IPS DF 6.9 (cell line): ENCODE data around the gene CER1.

Source experiments
- DNase-seq: peaks from one replicate; pipeline ENCODE4 v3.0.0-alpha.2; 2013; ENCODE audit warnings: low read depth, low spot score
- H3K27ac ChIP-seq: one replicate; pipeline ENCODE4 v1.5.1; 2013; ENCODE audit warnings: low read length, control low read depth
- H3K27me3 ChIP-seq: 2 replicates; pipeline ENCODE4 v1.6.1; 2013; ENCODE audit warnings: mild to moderate bottlenecking, low read length; ENCODE audit not compliant: control insufficient read depth, insufficient read depth
- H3K36me3 ChIP-seq: 2 replicates; pipeline ENCODE4 v1.6.1; 2013; ENCODE audit warnings: low read length; ENCODE audit not compliant: control insufficient read depth, insufficient read depth
- H3K4me1 ChIP-seq: 2 replicates; pipeline ENCODE4 v1.6.1; 2013; ENCODE audit warnings: low read length; ENCODE audit not compliant: control insufficient read depth, insufficient read depth
- H3K4me3 ChIP-seq: 2 replicates; pipeline ENCODE4 v1.5.1; 2013; ENCODE audit warnings: mild to moderate bottlenecking, low read length
- H3K9me3 ChIP-seq: 2 replicates; pipeline ENCODE4 v1.6.1; 2013; ENCODE audit warnings: low read length, inconsistent platforms; ENCODE audit not compliant: control insufficient read depth, insufficient read depth
- WGBS: extraction: QIAGEN DNeasy Blood & Tissue Kit; methylation state at CpG from one replicate; pipeline ENCODE4 v1.1.7; 2013; ENCODE audit warnings: mixed read lengths, missing lambda C conversion rate; ENCODE audit not compliant: insufficient read length, insufficient coverage; 5-methylcytosine and 5-hydroxymethylcytosine counted together

CER1 gene

DNA sequence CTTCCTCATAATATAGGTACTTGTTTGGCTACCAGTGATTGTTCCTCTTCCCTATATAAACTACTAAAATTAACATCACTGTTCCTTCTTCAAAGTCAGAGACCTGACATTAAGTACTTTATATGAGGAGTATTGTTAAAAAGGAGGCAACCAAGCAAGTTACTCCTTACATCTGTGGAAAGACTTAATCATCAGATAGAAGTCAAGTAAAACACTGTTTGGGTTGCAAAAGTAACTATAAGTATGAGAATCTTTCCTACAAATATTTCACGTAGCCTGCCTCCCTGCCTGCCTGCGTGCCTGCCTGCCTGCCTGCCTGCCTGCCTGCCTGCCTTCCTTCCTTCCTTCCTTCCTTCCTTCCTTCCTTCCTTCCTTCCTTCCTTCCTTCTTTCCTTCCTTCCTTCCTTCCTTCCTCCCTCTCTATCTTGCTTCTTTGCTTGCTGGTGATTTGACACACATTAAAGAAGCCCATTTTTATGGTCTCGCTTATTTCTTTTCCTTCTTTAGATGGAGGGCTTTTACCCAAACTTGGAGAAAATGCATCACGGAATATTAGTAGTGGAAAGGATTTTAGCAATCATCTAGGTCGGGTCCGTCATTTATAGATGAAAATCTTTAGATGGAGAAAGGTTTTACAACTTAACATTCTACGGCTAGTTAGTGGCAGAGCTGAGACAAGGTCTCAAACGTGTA lies 3.2 kb downstream of the CER1 start:
- no peak overlapping the region for H3K27ac ChIP-seq
- H3K27me3 ChIP-seq: peaks cover 12% of the 10 kb centered on the region
- no peak overlapping the region for H3K4me3 ChIP-seq
- H3K9me3 ChIP-seq: no peaks in the 10 kb centered on the region
- DNase-seq: no peak
- WGBS: no CpG with 5 or more reads among the region's 8 CpGs
- H3K4me1 ChIP-seq: peaks cover 4% of the 10 kb centered on the region; the same call in 1 of the 2 replicates
- no peaks in the 10 kb centered on the region for H3K36me3 ChIP-seq

DNA sequence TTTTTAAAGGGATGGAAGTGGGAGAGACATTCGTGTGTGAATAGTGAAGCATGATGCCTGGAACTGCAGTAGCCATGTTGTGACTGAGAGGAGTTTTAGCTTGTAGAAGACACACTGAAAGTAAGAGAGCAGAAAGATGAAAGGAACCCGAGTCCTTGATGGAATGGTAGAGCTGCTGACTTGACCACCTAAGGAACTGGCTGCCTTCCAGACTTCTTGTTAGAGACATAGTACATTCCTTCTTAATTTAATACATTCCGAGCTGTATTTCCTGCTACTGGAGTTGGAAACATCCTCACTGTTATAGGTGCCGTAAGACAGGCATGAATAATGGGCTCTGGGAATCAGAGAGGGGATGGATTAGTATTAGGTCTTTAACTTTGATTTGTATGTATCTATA lies 7.4 kb downstream of the CER1 start:
- H3K27me3 ChIP-seq: no peaks in the 10 kb centered on the region
- no CpG with 5 or more reads among the region's 4 CpGs for WGBS
- DNase-seq: no peak
- no peaks in the 10 kb centered on the region for H3K4me1 ChIP-seq
- H3K36me3 ChIP-seq: no peaks in the 10 kb centered on the region
- H3K9me3 ChIP-seq: no peaks in the 10 kb centered on the region
- H3K4me3 ChIP-seq: no peak overlapping the region
- no peak overlapping the region for H3K27ac ChIP-seq

DNA sequence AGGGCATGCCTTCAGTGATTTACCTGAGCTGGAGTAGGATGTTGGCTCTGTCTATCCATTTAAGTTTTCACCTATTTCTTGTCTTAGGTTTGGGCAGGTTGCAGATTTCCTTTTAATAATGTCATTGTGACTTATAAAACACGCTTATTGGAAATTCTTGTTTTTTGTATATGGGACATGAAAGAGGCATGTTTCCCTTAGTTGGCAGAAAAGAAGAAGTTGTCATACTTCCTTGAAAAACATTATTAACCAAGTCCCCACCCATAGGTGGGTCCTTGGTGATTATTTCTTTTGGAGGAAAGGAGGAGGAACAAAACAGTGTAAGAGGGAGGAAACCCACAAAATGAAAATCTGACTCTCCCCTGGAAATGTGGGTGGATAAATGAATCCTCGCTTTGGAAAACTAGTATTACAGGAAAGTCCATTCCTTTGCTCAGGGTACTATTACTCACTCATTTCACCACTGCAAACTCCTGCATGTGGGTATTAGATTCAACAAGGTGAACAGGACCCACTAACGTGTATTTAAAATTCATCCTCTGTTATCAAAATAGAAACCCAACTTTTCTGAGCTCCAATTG lies 9.3 kb downstream of the CER1 start:
- Histone ChIP-seq H3K9me3 (no peaks in the 10 kb centered on the region), H3K27ac (no peak overlapping the region), H3K36me3 (no peaks in the 10 kb centered on the region), H3K4me1 (no peaks in the 10 kb centered on the region), H3K27me3 (no peaks in the 10 kb centered on the region), H3K4me3 (no peak overlapping the region)
- no CpG with 5 or more reads among the region's 3 CpGs for WGBS
- DNase-seq: no peak

GRCh38 chr9:14710804-14711203 lies 11.7 kb downstream of the CER1 start:
- DNase-seq: no peak
- Histone ChIP-seq H3K4me3 (no peak overlapping the region), H3K27ac (no peak overlapping the region), H3K27me3 (no peaks in the 10 kb centered on the region), H3K4me1 (no peaks in the 10 kb centered on the region), H3K9me3 (no peaks in the 10 kb centered on the region), H3K36me3 (no peaks in the 10 kb centered on the region)

DNA sequence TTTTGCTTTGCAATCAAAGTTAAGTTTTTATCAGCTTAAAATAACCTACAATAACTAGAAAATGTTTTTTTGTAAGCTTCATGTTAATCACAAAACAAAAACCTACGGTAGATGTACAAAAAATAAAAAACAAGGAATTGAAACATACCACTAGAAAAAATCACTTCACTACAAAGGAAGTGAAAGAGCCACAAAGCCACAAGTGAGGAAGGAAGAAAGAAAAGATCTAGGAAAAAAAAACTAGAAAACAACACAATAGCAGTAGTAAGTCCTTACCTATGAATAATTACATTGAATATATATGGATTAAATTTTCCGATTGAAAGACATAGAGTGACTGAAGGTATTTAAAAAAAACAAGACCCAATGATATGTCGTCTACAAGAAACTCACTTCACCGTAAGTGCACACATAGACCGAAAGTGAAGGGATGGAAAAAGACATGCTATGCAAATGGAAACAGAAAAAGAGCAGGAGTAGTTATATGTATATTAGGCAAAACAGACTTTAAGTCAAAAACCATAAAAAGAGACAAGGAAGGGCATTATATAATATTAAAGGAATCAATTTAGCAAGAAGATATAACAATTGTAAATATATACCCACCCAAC lies 15.9 kb downstream of the CER1 start:
- no CpG with 5 or more reads among the region's 5 CpGs for WGBS
- Histone ChIP-seq H3K9me3 (no peaks in the 10 kb centered on the region), H3K4me3 (no peak overlapping the region), H3K27ac (no peak overlapping the region), H3K27me3 (no peaks in the 10 kb centered on the region), H3K4me1 (0 out of 2 replicates have a peak, but pooled peaks cover 2% of the 10 kb centered on the region), H3K36me3 (no peaks in the 10 kb centered on the region)
- no peak for DNase-seq

DNA sequence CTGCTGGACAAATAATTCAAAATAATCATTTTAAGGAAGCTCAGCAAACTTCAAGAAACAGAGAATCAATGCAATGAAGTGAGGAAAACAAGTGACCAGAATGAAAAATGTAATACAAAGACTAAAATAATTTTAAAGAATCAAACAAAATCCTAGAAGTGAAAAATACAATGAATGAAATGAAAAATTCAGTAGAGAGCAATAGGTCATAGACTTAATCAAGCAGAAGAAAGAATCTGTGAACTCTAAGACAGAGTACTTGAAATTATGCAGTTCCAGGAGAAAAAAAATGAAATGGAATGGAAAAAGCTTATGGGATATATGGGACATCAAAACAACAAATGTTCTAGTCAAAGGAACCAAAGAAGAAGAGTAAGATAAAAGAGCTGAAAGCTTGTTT lies 17.5 kb downstream of the CER1 start:
- Histone ChIP-seq H3K9me3 (no peaks in the 10 kb centered on the region), H3K27ac (no peak overlapping the region), H3K27me3 (no peaks in the 10 kb centered on the region), H3K36me3 (no peaks in the 10 kb centered on the region), H3K4me3 (no peak overlapping the region), H3K4me1 (0 out of 2 replicates have a peak, but pooled peaks cover 2% of the 10 kb centered on the region)
- no peak for DNase-seq

DNA sequence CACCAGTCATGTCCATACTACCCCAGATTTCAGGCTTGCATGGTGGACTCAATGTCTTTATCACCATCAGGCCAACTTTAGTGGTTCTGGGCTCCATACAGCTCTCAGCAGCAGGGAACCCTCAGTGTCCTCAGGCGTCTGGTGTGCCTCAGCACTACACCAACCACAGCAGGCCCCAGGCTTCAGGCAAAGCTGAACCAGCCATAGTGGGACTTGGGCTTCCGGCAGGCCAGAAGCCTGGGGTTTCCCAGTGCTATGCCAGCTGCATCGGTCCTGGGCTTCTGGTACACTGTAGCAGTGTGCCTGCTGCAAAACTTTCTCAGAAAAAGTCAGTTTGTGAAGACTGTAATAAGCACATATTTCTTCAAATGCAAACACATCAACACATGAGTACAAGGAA lies 18.3 kb downstream of the CER1 start:
- WGBS: no CpG with 5 or more reads among the region's 3 CpGs
- DNase-seq: no peak
- Histone ChIP-seq H3K27ac (no peak overlapping the region), H3K4me1 (0 out of 2 replicates have a peak, but pooled peaks cover 2% of the 10 kb centered on the region), H3K9me3 (no peaks in the 10 kb centered on the region), H3K36me3 (no peaks in the 10 kb centered on the region), H3K27me3 (no peaks in the 10 kb centered on the region), H3K4me3 (no peak overlapping the region)

GRCh38 chr9:14702200-14702720 lies 20.3 kb downstream of the CER1 start:
- Histone ChIP-seq H3K9me3 (no peaks in the 10 kb centered on the region), H3K4me1 (0 out of 2 replicates have a peak, but pooled peaks cover 2% of the 10 kb centered on the region), H3K27ac (no peak overlapping the region), H3K27me3 (no peaks in the 10 kb centered on the region), H3K36me3 (no peaks in the 10 kb centered on the region), H3K4me3 (no peak overlapping the region)
- no CpG with 5 or more reads among the region's 4 CpGs for WGBS
- DNase-seq: no peak

- peak within 1 kb of the TSS; percentile 81 for H3K4me3 ChIP-seq
- DNase-seq: no peak
- no peaks in the 10 kb centered on the region for H3K36me3 ChIP-seq
- no peaks in the 10 kb centered on the region for H3K9me3 ChIP-seq
- H3K4me1 ChIP-seq: peaks cover 1% of the 10 kb centered on the region; the same call in 1 of the 2 replicates
- no peaks in the 10 kb centered on the region for H3K27me3 ChIP-seq
- no CpG with 5 or more reads among the region's 50 CpGs for WGBS
- no peak within 1 kb of the TSS for H3K27ac ChIP-seq
These were observed 29.2 kb downstream of the CER1 start, which contains the start of gene ZDHHC21 for GRCh38 chr9:14693251-14693861. Gene ZDHHC21, minus strand, starts transcription at chr9:14693432. Its CDS starts 19,092 bp downstream, at chr9:14674340.

GRCh38 chr9:14692470-14693250 lies 29.9 kb downstream of the CER1 start:
- Histone ChIP-seq H3K27me3 (no peaks in the 10 kb centered on the region), H3K36me3 (no peaks in the 10 kb centered on the region), H3K9me3 (no peaks in the 10 kb centered on the region), H3K4me1 (peaks cover 1% of the 10 kb centered on the region; the same call in 1 of the 2 replicates), H3K4me3 (peak overlapping the region; percentile 81), H3K27ac (no peak overlapping the region)
- no CpG with 5 or more reads among the region's 35 CpGs for WGBS
- DNase-seq: no peak
